ENCODE results near the gene TTLL6. TPM values are rescaled to one million over a fixed set of nuclear protein-coding genes. Genes with fewer than 3 reads are reported as not detected.

Gene TTLL6
- total and polyA plus RNA-seq, 2 of the 4 experiments (the other 2 are of a cell fraction), result not detected

DNA sequence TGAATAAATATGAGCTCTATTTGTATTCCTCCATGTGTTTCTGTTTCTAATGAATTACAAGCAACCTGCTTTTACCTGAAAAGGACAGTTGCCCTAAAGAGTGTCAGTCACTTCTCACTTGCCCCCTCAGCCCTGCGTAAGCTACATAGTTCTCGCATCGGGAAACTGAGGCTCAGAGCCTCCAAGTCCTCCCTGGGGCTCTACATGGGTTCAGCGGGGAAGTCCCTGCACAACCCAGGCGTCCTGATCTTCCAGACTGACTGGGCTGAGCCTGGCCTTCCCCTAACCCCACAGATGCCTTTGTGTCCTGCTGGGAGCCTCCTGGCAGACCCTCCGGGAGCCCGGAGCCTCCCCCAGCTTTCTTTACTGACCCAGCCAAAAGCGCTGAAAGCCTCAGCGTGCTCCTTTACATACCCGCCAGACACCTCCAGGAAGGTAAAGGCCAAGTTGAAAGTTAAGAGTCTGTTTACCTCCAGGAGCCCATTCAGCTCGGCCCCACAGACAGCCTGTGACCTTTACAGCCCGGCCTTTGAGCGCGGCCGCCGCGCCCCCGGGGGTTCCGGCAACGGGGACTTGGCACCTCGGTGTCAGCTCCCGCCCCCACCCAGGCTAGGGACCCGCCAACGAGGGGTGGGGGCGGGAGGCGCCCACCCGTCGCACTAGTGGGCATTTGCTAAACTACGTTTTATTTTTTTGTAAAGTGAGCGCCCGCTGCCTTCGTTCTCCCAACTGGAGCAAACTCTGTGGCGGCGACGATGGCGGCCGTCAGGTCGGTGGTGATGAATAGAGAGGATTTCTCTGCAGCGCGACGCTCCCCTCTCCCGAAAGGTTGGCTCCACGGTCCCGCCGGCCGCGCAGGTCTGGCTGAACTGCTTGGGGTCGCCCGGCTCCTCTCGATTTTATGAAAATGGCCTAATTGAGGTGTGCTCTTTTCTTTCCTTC lies 84.1 kb downstream of the TTLL6 start (continued):
- TF ChIP-seq MAFK (IDR thresholded peaks at IDR 0.05; ENCODE audit: low read depth, low read length) (no peak), POLR2A (IDR thresholded peaks at IDR 0.05; ENCODE audit: low read depth, low read length) (no peak)

DNA sequence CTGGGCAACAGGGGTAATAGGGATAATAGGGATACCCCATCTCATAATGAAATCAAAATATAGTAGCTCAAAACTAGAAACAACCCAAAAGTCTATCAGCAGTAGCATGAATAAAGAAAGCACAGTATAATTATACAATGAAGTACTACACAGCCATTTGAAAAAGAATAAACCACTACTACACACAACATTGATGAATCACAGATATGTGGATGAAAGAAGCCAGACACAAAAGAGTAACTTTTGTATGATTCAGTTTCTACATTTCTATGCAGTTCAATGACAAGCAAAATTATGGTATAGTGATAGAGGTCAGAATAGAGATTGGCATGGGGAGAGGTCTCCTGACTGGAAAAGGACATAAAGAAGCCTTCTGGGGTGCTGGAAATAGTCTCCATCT lies 85.7 kb downstream of the TTLL6 start:
- CTCF ChIA-PET, result interaction anchor here (0.6 kb wide), 1 partner anchor 47 kb away, joined by 3 read pairs; no protein-coding TSS in a partner anchor
- no TSS peak for BruUV-seq (replicated peaks)
- in situ Hi-C loops (cut with MboI; ENCODE audit: low sequenced_read_pairs), result loop anchor here (10.0 kb wide), 1 partner anchor 53 kb away; no protein-coding TSS in a partner anchor

More for the DNA sequence above, 85.7 kb downstream of the TTLL6 start:
- no peak overlapping the region for H4K5ac ChIP-seq (ENCODE audit: low read depth, low read length)
- H3K27ac ChIP-seq (ENCODE audit: insufficient read depth, low read length), result no peak overlapping the region
- H2AK5ac ChIP-seq (ENCODE audit: low read depth, low read length), result no peak overlapping the region
- H3K9me1 ChIP-seq (ENCODE audit: insufficient read depth, low read length), result no peaks in the 10 kb centered on the region
- TF ChIP-seq BHLHE40 (IDR thresholded peaks at IDR 0.05; ENCODE audit: low read depth, low read length) (no peak), CHD1 (IDR thresholded peaks at IDR 0.05; ENCODE audit: low read depth, low read length) (no peak), RAD21 (IDR thresholded peaks at IDR 0.05; ENCODE audit: low read length) (no peak), POLR2A (IDR thresholded peaks at IDR 0.05; ENCODE audit: low read depth, low read length) (no peak), MAZ (IDR thresholded peaks at IDR 0.05; ENCODE audit: borderline replicate concordance, low read depth, low read length) (no peak), FOS (IDR thresholded peaks at IDR 0.05; ENCODE audit: low read depth, low read length) (no peak), MXI1 (IDR thresholded peaks at IDR 0.05; ENCODE audit: borderline replicate concordance, low read depth, low read length) (no peak), CEBPB (IDR thresholded peaks at IDR 0.05; ENCODE audit: low read depth, low read length) (no peak), MAFK (IDR thresholded peaks at IDR 0.05; ENCODE audit: low read depth, low read length) (no peak), RCOR1 (IDR thresholded peaks at IDR 0.05; ENCODE audit: insufficient replicate concordance, low read length) (no peak), RFX5 (IDR thresholded peaks at IDR 0.05; ENCODE audit: low read depth, low read length) (no peak)
- TF ChIP-seq, protein P1, sequence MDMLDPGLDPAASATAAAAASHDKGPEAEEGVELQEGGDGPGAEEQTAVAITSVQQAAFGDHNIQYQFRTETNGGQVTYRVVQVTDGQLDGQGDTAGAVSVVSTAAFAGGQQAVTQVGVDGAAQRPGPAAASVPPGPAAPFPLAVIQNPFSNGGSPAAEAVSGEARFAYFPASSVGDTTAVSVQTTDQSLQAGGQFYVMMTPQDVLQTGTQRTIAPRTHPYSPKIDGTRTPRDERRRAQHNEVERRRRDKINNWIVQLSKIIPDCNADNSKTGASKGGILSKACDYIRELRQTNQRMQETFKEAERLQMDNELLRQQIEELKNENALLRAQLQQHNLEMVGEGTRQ (IDR thresholded peaks at IDR 0.05; ENCODE audit: low read depth, low read length), result no peak
- TF ChIP-seq, protein P2, sequence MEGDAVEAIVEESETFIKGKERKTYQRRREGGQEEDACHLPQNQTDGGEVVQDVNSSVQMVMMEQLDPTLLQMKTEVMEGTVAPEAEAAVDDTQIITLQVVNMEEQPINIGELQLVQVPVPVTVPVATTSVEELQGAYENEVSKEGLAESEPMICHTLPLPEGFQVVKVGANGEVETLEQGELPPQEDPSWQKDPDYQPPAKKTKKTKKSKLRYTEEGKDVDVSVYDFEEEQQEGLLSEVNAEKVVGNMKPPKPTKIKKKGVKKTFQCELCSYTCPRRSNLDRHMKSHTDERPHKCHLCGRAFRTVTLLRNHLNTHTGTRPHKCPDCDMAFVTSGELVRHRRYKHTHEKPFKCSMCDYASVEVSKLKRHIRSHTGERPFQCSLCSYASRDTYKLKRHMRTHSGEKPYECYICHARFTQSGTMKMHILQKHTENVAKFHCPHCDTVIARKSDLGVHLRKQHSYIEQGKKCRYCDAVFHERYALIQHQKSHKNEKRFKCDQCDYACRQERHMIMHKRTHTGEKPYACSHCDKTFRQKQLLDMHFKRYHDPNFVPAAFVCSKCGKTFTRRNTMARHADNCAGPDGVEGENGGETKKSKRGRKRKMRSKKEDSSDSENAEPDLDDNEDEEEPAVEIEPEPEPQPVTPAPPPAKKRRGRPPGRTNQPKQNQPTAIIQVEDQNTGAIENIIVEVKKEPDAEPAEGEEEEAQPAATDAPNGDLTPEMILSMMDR (conservative IDR thresholded peaks at IDR 0.05; ENCODE audit: low read depth, low read length), result no peak
- no peak overlapping the region for H2BK120ac ChIP-seq (ENCODE audit: low read depth, low read length)
- ATAC-seq (ENCODE audit: low read depth) (no peak), DNase-seq (no peak)
- H3K4me2 ChIP-seq (ENCODE audit: low read depth, low read length), result no peak overlapping the region
- H3K79me1 ChIP-seq (ENCODE audit: low read depth in 1 of 2, low read length in 2 of 2), result no peaks in the 10 kb centered on the region
- H4K91ac ChIP-seq (ENCODE audit: insufficient read depth, low read depth, low read length), result no peak overlapping the region
- peaks cover 9% of the 10 kb centered on the region for H3K9me3 ChIP-seq (ENCODE audit: control insufficient read depth, insufficient read depth, low read length)
- dilution Hi-C loops (cut with HindIII; ENCODE audit: low sequenced_read_pairs, unreplicated experiment), result no loop called here
- H2AK9ac ChIP-seq (replicated peaks; ENCODE audit: low read depth, low read length, poor library complexity), result no peak overlapping the region
- no peak overlapping the region for H3K56ac ChIP-seq (ENCODE audit: extremely low read depth, insufficient read depth, low read length)
- no peak overlapping the region for H3K18ac ChIP-seq (ENCODE audit: low read depth, low read length)
- H3K4me1 ChIP-seq (ENCODE audit: control insufficient read depth, insufficient read depth, low read length), result no peaks in the 10 kb centered on the region
- H3K14ac ChIP-seq (replicated peaks; ENCODE audit: low read depth, low read length), result no peak overlapping the region
- no peak overlapping the region for H3K23ac ChIP-seq (ENCODE audit: low read depth, low read length)
- no peaks in the 10 kb centered on the region for H3K36me3 ChIP-seq (ENCODE audit: control insufficient read depth, insufficient read depth, low read length)
- H3K4me3 ChIP-seq (ENCODE audit: insufficient read depth, low read depth, low read length), result no peak overlapping the region
- POLR2A ChIA-PET (ENCODE audit: unreplicated experiment), result no interaction called here
- H2BK20ac ChIP-seq (ENCODE audit: low read depth, low read length), result no peak overlapping the region
- H2AFZ ChIP-seq (replicated peaks; ENCODE audit: low read length, poor library complexity), result no peak overlapping the region
- H2BK5ac ChIP-seq (ENCODE audit: low read depth, low read length, poor library complexity, severe bottlenecking), result no peak overlapping the region
- 0 out of 2 replicates have a peak, but pooled peaks cover 8% of the 10 kb centered on the region for H4K20me1 ChIP-seq (ENCODE audit: insufficient read depth, low read length)
- peaks cover 96% of the 10 kb centered on the region for H3K27me3 ChIP-seq (ENCODE audit: control insufficient read depth, insufficient read depth, low read length)
- no peak overlapping the region for H3K9ac ChIP-seq (ENCODE audit: low read depth, low read length)
- H4K8ac ChIP-seq (ENCODE audit: low read depth in 2 of 2, low read length in 2 of 2), result no peak overlapping the region
- no peak overlapping the region for H3K4ac ChIP-seq (ENCODE audit: low read depth, low read length)
- no peak overlapping the region for H2BK15ac ChIP-seq (ENCODE audit: low read depth, low read length)
- intact Hi-C loops (cut with micrococcal nuclease), result no loop called here
